K562 (cell line): ENCODE results near the gene EVPL. TPM values are rescaled to one million over a fixed set of nuclear protein-coding genes. Genes with fewer than 3 reads are reported as not detected.

Experiments used
- BRCA1 ChIP-seq, 2 experiments: fragments of 450-650 bp in 1 of 2; sonication (generic) in 1 of 2; formaldehyde crosslinking in 1 of 2; IDR thresholded peaks; 2 replicates each; pipeline versions ENCODE4 v1.5.0 to v1.6.1; 2017 to 2020; ENCODE audit warnings: mild to moderate bottlenecking in 1 of 2, missing genetic modification reagents in 1 of 2
- CHD4 ChIP-seq: fragments of 200-600 bp; sonication (generic); IDR thresholded peaks from 3 replicates; pipeline ENCODE4 v1.6.1; 2012; ENCODE audit warnings: low read depth, mild to moderate bottlenecking, mixed read lengths, low read length, inconsistent platforms; ENCODE audit not compliant: insufficient read depth, insufficient replicate concordance, poor library complexity, severe bottlenecking
- E2F3 ChIP-seq: fragments of 250-450 bp; sonication (Bioruptor Pico); IDR thresholded peaks from 2 replicates; pipeline ENCODE4 v1.4.0; 2020; ENCODE audit warnings: mild to moderate bottlenecking
- ERF ChIP-seq: fragments of 450-650 bp; formaldehyde crosslinking; IDR thresholded peaks from 2 replicates; pipeline ENCODE4 v1.4.0; 2020; ENCODE audit warnings: mild to moderate bottlenecking, mixed read lengths
- HDAC1 ChIP-seq, 2 experiments: fragments of 450-650 bp; IDR thresholded peaks; 2 replicates each; pipeline ENCODE4 v1.6.1; 2016 to 2017; ENCODE audit warnings: inconsistent platforms in 1 of 2, mild to moderate bottlenecking in 1 of 2, moderate library complexity in 1 of 2
- KAT8 ChIP-seq: fragments of 450-650 bp; IDR thresholded peaks from 2 replicates; pipeline ENCODE4 v1.6.1; 2016; ENCODE audit warnings: low read depth, mild to moderate bottlenecking
- NFRKB ChIP-seq: fragments of 450-650 bp; IDR thresholded peaks from 2 replicates; pipeline ENCODE4 v1.6.1; 2016; ENCODE audit warnings: low read depth
- PHB ChIP-seq: fragments of 250-450 bp; sonication (Bioruptor Pico); IDR thresholded peaks from 2 replicates; pipeline ENCODE4 v1.5.0; 2021
- PHB2 ChIP-seq: fragments of 450-650 bp; IDR thresholded peaks from 2 replicates; pipeline ENCODE4 v1.6.1; 2017; ENCODE audit warnings: low read depth
- PML ChIP-seq: IDR thresholded peaks from 2 replicates; pipeline ENCODE4 v1.6.1; 2012; ENCODE audit warnings: low read length, inconsistent platforms
- POLR2B ChIP-seq: fragments of 450-650 bp; IDR thresholded peaks from 2 replicates; pipeline ENCODE4 v1.6.1; 2018; ENCODE audit warnings: low read depth; ENCODE audit not compliant: partially characterized antibody
- PTBP1 ChIP-seq: fragments of 200-400 bp; formaldehyde crosslinking; IDR thresholded peaks from 2 replicates; pipeline ENCODE4 v1.6.1; 2017; ENCODE audit warnings: low read depth, low read length
- SOX6 ChIP-seq: fragments of 450-650 bp; IDR thresholded peaks from 2 replicates; pipeline ENCODE4 v1.6.1; 2014; ENCODE audit warnings: mild to moderate bottlenecking
- TARDBP ChIP-seq: fragments of 450-650 bp; IDR thresholded peaks from 2 replicates; pipeline ENCODE4 v1.6.1; 2016
- TEAD1 ChIP-seq, 2 experiments: fragments of 450-650 bp in 1 of 2; sonication (generic) in 1 of 2; formaldehyde crosslinking; IDR thresholded peaks; 2 replicates each; pipeline versions ENCODE4 v1.4.0 to v1.8.0; 2020 to 2022; ENCODE audit warnings: mild to moderate bottlenecking in 2 of 2, missing genetic modification reagents in 1 of 2
- ZKSCAN8 ChIP-seq: fragments of 200-800 bp; sonication (Bioruptor generic); IDR thresholded peaks from 2 replicates; pipeline ENCODE4 v1.6.1; 2016; ENCODE audit warnings: missing genetic modification characterization, missing compliant biosample characterization
- ZNF384 ChIP-seq: IDR thresholded peaks from 2 replicates; pipeline ENCODE4 v1.6.1; 2012; ENCODE audit warnings: low read depth, low read length, improper control_type of control experiment
- ZNF408 ChIP-seq: fragments of 250-450 bp; sonication (Bioruptor Pico); IDR thresholded peaks from 2 replicates; pipeline ENCODE4 v1.4.0; 2020; ENCODE audit warnings: low read depth, mild to moderate bottlenecking, moderate library complexity
- polyA plus RNA-seq, 8 experiments: library from polyadenylated mRNA; depleted of rRNA in 4 of 8; stranded (reverse) in 5 of 8; unstranded in 3 of 8; fragments of >200 nt; fragmentation: Nextera tagmentation in 2 of 8; fragmentation: Illumina TruSeq in 1 of 8; extraction: Ambion mirVana in 2 of 8; extraction: Trizol in 1 of 8; gene quantifications; 2 replicates each; pipeline versions ENCODE4 v1.2.1 to v1.2.3, GENCODE V29; 2011 to 2014; ENCODE audit warnings: inconsistent platforms in 1 of 8, missing spikeins in 1 of 8
- total RNA-seq, 7 experiments: library from RNA; depleted of rRNA in 6 of 7; stranded (reverse); fragments of >200 nt in 6 of 7; fragmentation: Illumina TruSeq in 2 of 7; extraction: Trizol in 2 of 7; gene quantifications; 2 replicates each; pipeline versions ENCODE4 v1.2.1 to v1.2.3, GENCODE V29; 2011 to 2021; ENCODE audit warnings: low replicate concordance in 1 of 7
- TF ChIP-seq, protein P1 (sequence below): fragments of 450-650 bp; formaldehyde crosslinking; IDR thresholded peaks from 2 replicates; pipeline ENCODE4 v1.4.0; 2020; ENCODE audit warnings: mild to moderate bottlenecking, mixed read lengths
- TF ChIP-seq, protein P2 (sequence below): conservative IDR thresholded peaks from 2 replicates; pipeline ENCODE4 v1.6.1; 2011; ENCODE audit warnings: low read depth, mild to moderate bottlenecking, low read length; ENCODE audit not compliant: control insufficient read depth
- TF ChIP-seq, protein P3 (sequence below), 3 experiments: IDR thresholded peaks in 2 of 3; conservative IDR thresholded peaks in 1 of 3; 2 replicates each; pipeline ENCODE4 v1.5.1; 2011 to 2012; ENCODE audit warnings: low read length in 3 of 3, mild to moderate bottlenecking in 3 of 3, control low read depth in 2 of 3, improper control_type of control experiment in 1 of 3, inconsistent platforms in 1 of 3, low read depth in 1 of 3, mixed read lengths in 1 of 3, moderate library complexity in 1 of 3; ENCODE audit not compliant: insufficient read depth in 2 of 3
- TF ChIP-seq, protein P4 (sequence below), 2 experiments: IDR thresholded peaks; 2 replicates each; pipeline ENCODE4 v1.6.1; 2011; ENCODE audit warnings: borderline replicate concordance in 1 of 2, control low read depth in 1 of 2, low read depth in 1 of 2, low read length in 1 of 2, mild to moderate bottlenecking in 1 of 2, mixed read lengths in 1 of 2, moderate library complexity in 1 of 2; ENCODE audit not compliant: insufficient read depth in 1 of 2, insufficient read length in 1 of 2, poor library complexity in 1 of 2, severe bottlenecking in 1 of 2; ENCODE audit errors: extremely low read depth in 1 of 2

The EVPL gene
- total and polyA plus RNA-seq, 9 of the 15 experiments (the other 6 are each of a cell fraction or from before 2014, with no cell fraction given): 0.08 to 0.18 (median 0.16) TPM; not detected in 5

DNA sequence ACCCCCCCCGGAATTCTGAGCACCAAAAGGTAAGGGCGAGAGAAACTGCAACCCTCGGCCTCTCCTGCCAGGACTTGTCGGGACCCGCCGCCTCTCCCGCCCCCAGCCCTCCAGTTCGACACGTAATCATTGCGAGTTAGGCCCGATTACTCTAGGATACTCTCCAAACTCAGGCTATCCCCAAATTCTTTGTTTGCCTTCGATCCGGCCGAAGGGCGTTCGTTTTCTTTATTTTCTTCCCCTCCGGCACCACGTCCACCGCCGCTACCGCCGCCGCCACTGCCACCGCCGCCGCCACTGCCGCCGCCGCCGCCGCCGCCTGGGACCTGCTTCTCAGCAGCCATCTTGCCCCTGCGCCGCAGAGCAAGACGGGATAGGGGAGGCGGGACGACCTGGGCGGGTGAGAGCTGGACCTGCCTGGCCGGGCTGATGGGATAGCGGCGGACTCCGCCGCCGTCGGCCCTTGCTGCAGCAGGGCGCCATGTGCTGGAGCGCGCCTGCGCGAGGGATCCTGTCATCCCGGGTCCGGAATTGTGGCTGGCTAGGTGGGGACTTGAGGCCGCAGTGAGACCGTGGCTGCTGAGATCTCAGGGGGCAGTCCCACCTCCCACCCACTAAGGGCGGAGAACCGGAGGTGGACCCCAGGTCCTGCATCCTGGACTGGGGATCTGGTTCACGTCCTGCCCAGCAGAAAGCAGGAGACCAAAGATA is 45.2 kb upstream of the EVPL start, which contains the start of gene SRP68 (continued):
- TF ChIP-seq CHD4: no peak
- TF ChIP-seq PHB (CRISPR knock-in tag): 0 out of 2 replicates have a peak, but pooled peaks have one; percentile 34
- peak; percentile 22; the same call in 1 of the 2 replicates for TF ChIP-seq SOX6
- TF ChIP-seq KAT8: no peak
- TF ChIP-seq PTBP1: no peak
- TF ChIP-seq NFRKB: peak; percentile 87; the same call in 1 of the 2 replicates
- peak; percentile 19 to 29; a peak in 1 of 4 replicates for TF ChIP-seq TEAD1 (CRISPR knock-in tag; IDR thresholded peaks at IDR 0.05)
- peak; percentile 82 for TF ChIP-seq POLR2B
- no peak for TF ChIP-seq ZNF408 (CRISPR knock-in tag)
- no peak for TF ChIP-seq BRCA1 (IDR thresholded peaks at IDR 0.05)
- TF ChIP-seq BRCA1 (CRISPR knock-in tag; IDR thresholded peaks at IDR 0.05): no peak
- no peak for TF ChIP-seq ZKSCAN8 (CRISPR knock-in tag)
- 0 out of 2 replicates have a peak, but pooled peaks have one; percentile 73 for TF ChIP-seq TARDBP
- TF ChIP-seq HDAC1 (IDR thresholded peaks at IDR 0.05): peak in 1 of 2 experiments; percentile 27; a peak in 1 of 4 replicates
- TF ChIP-seq, protein P1, sequence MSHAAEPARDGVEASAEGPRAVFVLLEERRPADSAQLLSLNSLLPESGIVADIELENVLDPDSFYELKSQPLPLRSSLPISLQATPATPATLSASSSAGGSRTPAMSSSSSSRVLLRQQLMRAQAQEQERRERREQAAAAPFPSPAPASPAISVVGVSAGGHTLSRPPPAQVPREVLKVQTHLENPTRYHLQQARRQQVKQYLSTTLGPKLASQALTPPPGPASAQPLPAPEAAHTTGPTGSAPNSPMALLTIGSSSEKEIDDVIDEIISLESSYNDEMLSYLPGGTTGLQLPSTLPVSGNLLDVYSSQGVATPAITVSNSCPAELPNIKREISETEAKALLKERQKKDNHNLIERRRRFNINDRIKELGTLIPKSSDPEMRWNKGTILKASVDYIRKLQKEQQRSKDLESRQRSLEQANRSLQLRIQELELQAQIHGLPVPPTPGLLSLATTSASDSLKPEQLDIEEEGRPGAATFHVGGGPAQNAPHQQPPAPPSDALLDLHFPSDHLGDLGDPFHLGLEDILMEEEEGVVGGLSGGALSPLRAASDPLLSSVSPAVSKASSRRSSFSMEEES (CRISPR knock-in tag): no peak
- TF ChIP-seq PML: peak; percentile 46
- TF ChIP-seq ERF: 0 out of 2 replicates have a peak, but pooled peaks have one; percentile 30
- no peak for TF ChIP-seq PHB2
- TF ChIP-seq, protein P2, sequence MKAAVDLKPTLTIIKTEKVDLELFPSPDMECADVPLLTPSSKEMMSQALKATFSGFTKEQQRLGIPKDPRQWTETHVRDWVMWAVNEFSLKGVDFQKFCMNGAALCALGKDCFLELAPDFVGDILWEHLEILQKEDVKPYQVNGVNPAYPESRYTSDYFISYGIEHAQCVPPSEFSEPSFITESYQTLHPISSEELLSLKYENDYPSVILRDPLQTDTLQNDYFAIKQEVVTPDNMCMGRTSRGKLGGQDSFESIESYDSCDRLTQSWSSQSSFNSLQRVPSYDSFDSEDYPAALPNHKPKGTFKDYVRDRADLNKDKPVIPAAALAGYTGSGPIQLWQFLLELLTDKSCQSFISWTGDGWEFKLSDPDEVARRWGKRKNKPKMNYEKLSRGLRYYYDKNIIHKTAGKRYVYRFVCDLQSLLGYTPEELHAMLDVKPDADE: peak; percentile 7; the same call in 1 of the 2 replicates
- TF ChIP-seq, protein P3, sequence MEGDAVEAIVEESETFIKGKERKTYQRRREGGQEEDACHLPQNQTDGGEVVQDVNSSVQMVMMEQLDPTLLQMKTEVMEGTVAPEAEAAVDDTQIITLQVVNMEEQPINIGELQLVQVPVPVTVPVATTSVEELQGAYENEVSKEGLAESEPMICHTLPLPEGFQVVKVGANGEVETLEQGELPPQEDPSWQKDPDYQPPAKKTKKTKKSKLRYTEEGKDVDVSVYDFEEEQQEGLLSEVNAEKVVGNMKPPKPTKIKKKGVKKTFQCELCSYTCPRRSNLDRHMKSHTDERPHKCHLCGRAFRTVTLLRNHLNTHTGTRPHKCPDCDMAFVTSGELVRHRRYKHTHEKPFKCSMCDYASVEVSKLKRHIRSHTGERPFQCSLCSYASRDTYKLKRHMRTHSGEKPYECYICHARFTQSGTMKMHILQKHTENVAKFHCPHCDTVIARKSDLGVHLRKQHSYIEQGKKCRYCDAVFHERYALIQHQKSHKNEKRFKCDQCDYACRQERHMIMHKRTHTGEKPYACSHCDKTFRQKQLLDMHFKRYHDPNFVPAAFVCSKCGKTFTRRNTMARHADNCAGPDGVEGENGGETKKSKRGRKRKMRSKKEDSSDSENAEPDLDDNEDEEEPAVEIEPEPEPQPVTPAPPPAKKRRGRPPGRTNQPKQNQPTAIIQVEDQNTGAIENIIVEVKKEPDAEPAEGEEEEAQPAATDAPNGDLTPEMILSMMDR (IDR thresholded peaks at IDR 0.05 in 2 of 3, conservative IDR thresholded peaks at IDR 0.05 in 1 of 3; ENCODE audit: insufficient read depth in 2 of 3, low read depth in 1 of 3, low read length in 3 of 3): no peak
- TF ChIP-seq, protein P4, sequence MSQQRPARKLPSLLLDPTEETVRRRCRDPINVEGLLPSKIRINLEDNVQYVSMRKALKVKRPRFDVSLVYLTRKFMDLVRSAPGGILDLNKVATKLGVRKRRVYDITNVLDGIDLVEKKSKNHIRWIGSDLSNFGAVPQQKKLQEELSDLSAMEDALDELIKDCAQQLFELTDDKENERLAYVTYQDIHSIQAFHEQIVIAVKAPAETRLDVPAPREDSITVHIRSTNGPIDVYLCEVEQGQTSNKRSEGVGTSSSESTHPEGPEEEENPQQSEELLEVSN (IDR thresholded peaks at IDR 0.05; ENCODE audit: borderline replicate concordance in 1 of 2, extremely low read depth in 1 of 2, insufficient read depth in 1 of 2, insufficient read length in 1 of 2, low read depth in 1 of 2, low read length in 1 of 2, poor library complexity in 1 of 2, severe bottlenecking in 1 of 2): peak; percentile 86 to 94
- peak; percentile 23; the same call in 1 of the 2 replicates for TF ChIP-seq E2F3 (CRISPR knock-in tag)
- TF ChIP-seq ZNF384: no peak; the same call in 1 of the 2 replicates
